ENCODE results near the gene MARCHF6.
A peak's percentile ranks its signal among the peaks of the same experiment; 100 is the strongest.

DNA sequence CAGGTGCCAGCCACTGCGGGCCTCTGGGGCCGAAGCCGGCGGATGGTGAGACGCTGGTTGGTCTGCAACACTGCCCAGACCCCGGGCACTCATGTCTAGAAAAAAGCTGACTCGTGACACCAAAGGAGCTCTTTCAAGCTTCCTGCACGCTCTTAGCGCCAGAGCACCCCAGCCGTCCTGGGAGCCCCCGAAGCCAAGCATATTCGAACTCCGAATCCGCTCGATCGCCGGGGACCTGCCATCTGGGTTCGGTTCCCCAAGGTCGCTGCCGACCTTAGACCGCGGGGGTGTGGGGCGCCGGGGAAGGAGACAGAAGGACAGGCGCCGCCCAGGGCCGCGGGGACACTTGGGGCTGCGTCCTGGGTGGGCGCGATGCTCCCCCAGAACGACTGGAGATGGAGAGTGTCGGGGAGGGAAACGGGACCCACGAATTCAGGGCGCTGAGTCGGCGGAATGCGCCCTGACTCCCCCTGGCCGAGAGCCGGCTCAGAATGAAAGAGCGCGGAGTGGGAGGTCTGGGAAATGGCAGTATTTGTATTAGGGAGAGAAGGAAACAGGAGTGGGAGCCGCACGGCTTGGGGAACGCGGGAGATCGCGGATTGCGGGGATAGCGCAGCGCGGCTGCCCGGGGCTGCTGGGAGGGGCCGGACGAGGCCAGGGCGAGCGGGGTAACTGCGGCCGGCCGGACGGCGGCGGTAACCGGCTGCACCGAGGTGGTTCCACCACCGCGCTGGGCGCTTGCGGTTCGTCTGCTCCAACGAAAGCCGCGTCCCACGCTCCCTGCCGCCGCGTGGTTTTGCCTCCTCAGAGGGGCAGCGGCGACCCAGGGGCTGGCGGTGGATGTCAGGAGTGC lies 20.1 kb upstream of the MARCHF6 start:
- TF ChIP-seq, protein P1, sequence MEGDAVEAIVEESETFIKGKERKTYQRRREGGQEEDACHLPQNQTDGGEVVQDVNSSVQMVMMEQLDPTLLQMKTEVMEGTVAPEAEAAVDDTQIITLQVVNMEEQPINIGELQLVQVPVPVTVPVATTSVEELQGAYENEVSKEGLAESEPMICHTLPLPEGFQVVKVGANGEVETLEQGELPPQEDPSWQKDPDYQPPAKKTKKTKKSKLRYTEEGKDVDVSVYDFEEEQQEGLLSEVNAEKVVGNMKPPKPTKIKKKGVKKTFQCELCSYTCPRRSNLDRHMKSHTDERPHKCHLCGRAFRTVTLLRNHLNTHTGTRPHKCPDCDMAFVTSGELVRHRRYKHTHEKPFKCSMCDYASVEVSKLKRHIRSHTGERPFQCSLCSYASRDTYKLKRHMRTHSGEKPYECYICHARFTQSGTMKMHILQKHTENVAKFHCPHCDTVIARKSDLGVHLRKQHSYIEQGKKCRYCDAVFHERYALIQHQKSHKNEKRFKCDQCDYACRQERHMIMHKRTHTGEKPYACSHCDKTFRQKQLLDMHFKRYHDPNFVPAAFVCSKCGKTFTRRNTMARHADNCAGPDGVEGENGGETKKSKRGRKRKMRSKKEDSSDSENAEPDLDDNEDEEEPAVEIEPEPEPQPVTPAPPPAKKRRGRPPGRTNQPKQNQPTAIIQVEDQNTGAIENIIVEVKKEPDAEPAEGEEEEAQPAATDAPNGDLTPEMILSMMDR (IDR thresholded peaks at IDR 0.05) = peak in 5 of 7 experiments; percentile 29 to 44 (median 39)
- TF ChIP-seq POLR2A (IDR thresholded peaks at IDR 0.05) = peak in 2 of 3 donors; percentile 47 to 55
